ENCODE data around the gene EFNA5. TPM values are rescaled to one million over a fixed set of nuclear protein-coding genes. Genes with fewer than 3 reads are reported as not detected.

The EFNA5 gene
- total and polyA plus RNA-seq, 10 of the 15 experiments (the other 5 are each of a cell fraction or from before 2014, with no cell fraction given), result 0.19 to 12.6 (median 3.9) TPM

GRCh38 chr5:107567901-107568671 lies 102.7 kb downstream of the EFNA5 start (continued):
- TF ChIP-seq SP1 (IDR thresholded peaks at IDR 0.05; ENCODE audit: low read depth, low read length) (no peak), CHD4 (IDR thresholded peaks at IDR 0.05) (no peak), BRCA1 (IDR thresholded peaks at IDR 0.05; ENCODE audit: low read depth, low read length) (no peak), ZNF207 (IDR thresholded peaks at IDR 0.05; ENCODE audit: borderline replicate concordance) (no peak), PBX3 (IDR thresholded peaks at IDR 0.05; ENCODE audit: insufficient replicate concordance, low read depth, low read length) (no peak), STAT3 (IDR thresholded peaks at IDR 0.05; ENCODE audit: low read depth, low read length) (no peak), SPI1 (IDR thresholded peaks at IDR 0.05; ENCODE audit: borderline replicate concordance, insufficient read depth, low read depth, low read length) (no peak), JUNB (IDR thresholded peaks at IDR 0.05) (no peak), ASH2L (IDR thresholded peaks at IDR 0.05; ENCODE audit: borderline replicate concordance, low read depth) (no peak), POU2F2 (IDR thresholded peaks at IDR 0.05; ENCODE audit: borderline replicate concordance, low read depth, low read length) (no peak), PAX5 (IDR thresholded peaks at IDR 0.05; ENCODE audit: borderline replicate concordance, low read depth, low read length) (0 out of 2 replicates have a peak, but pooled peaks have one; percentile 25), RBBP5 (conservative IDR thresholded peaks at IDR 0.05) (no peak), NFYB (IDR thresholded peaks at IDR 0.05; ENCODE audit: insufficient read depth, low read depth, low read length) (no peak), EP300 (IDR thresholded peaks at IDR 0.05; ENCODE audit: borderline replicate concordance in 1 of 2, control insufficient read depth in 1 of 2, low read depth in 2 of 2, low read length in 2 of 2) (no peak), BCL3 (IDR thresholded peaks at IDR 0.05; ENCODE audit: borderline replicate concordance, insufficient read depth, low read depth, low read length, poor library complexity, severe bottlenecking) (no peak), ZSCAN29 (IDR thresholded peaks at IDR 0.05) (no peak), NBN (IDR thresholded peaks at IDR 0.05) (peak; percentile 38; the same call in 1 of the 2 replicates), HDAC2 (IDR thresholded peaks at IDR 0.05) (no peak), YBX1 (IDR thresholded peaks at IDR 0.05) (no peak), DPF2 (IDR thresholded peaks at IDR 0.05) (no peak), SKIL (IDR thresholded peaks at IDR 0.05; ENCODE audit: low read depth, poor library complexity, severe bottlenecking) (no peak), TBL1XR1 (IDR thresholded peaks at IDR 0.05; ENCODE audit: low read depth, low read length) (no peak), SMARCA5 (IDR thresholded peaks at IDR 0.05) (0 out of 2 replicates have a peak, but pooled peaks have one; percentile 29), KDM1A (IDR thresholded peaks at IDR 0.05; ENCODE audit: borderline replicate concordance) (no peak), IKZF2 (IDR thresholded peaks at IDR 0.05) (peak; percentile 52 to 74; a peak in 3 of 4 replicates), HDAC6 (IDR thresholded peaks at IDR 0.05; ENCODE audit: unreplicated experiment) (no peak), MXI1 (IDR thresholded peaks at IDR 0.05; ENCODE audit: low read depth, low read length) (no peak), MYB (IDR thresholded peaks at IDR 0.05; ENCODE audit: borderline replicate concordance, low read depth, low read length) (no peak)
